ENCODE data around the gene TBC1D30. TPM values are rescaled to one million over a fixed set of nuclear protein-coding genes. Genes with fewer than 3 reads are reported as not detected.

Gene TBC1D30
- total RNA-seq, 1 donor from 2014 or later: 1.6 TPM

DNA sequence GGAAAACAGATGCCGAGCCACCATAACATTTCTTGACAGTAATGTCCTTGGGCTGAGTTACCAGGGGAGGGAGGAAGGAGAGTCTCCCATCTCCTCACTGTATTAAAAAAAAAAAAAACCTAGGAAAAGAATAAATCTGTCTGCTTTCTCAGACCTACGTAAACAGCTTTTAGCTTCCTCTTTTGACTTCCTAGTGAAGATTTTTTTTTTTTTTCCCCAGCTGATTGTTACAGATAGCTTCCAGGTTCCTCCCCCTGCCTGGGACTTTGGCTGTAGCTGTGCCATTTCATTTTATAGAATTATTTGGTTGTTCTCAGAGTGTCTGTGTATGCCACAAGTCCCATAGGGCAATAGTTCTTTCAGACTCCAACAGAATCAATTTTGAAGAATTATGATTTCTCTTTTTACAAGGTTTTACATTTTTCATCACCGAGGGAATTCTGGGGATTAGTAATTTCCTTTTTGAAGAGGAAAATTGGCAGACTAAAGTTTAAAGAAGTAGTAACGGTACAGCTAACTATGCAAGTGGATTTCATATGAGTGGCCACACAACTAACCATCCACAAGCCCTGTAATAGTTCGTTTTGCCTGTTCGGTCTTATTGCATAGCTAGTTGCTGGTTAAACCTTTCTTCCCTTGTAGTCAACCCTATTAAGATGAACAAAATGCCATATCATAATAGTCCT is 42.1 kb upstream of the TBC1D30 start:
- no peak overlapping the region for H3K4me3 ChIP-seq (ENCODE audit: low read depth, low read length)
- DNase-seq (ENCODE audit: low read depth): no peak

DNA sequence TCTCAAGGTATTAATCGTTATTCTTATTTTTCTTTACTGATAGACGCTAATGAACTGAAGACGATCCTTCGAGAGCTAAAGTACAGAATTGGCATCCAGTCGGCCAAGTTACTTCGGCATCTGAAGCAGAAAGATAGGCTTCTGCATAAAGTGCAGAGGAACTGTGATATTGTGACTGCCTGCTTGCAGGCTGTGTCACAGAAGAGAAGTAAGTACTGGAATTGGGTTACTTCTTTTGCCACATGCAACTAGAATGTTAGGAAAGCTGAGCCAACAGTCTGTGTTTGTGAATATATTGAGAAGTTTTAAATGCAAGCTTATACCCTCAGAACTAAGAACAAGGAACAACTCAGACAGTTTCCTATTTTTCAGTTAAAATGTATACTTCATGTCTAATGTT is 38.6 kb upstream of the TBC1D30 start:
- no peak for DNase-seq (ENCODE audit: low read depth)
- TF ChIP-seq, protein P1, sequence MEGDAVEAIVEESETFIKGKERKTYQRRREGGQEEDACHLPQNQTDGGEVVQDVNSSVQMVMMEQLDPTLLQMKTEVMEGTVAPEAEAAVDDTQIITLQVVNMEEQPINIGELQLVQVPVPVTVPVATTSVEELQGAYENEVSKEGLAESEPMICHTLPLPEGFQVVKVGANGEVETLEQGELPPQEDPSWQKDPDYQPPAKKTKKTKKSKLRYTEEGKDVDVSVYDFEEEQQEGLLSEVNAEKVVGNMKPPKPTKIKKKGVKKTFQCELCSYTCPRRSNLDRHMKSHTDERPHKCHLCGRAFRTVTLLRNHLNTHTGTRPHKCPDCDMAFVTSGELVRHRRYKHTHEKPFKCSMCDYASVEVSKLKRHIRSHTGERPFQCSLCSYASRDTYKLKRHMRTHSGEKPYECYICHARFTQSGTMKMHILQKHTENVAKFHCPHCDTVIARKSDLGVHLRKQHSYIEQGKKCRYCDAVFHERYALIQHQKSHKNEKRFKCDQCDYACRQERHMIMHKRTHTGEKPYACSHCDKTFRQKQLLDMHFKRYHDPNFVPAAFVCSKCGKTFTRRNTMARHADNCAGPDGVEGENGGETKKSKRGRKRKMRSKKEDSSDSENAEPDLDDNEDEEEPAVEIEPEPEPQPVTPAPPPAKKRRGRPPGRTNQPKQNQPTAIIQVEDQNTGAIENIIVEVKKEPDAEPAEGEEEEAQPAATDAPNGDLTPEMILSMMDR (conservative IDR thresholded peaks at IDR 0.05; ENCODE audit: low read depth, low read length): no peak
- H3K4me3 ChIP-seq (ENCODE audit: low read depth, low read length): no peak overlapping the region

More for the DNA sequence above, 42.1 kb upstream of the TBC1D30 start:
- TF ChIP-seq, protein P1 (conservative IDR thresholded peaks at IDR 0.05; ENCODE audit: low read depth, low read length): no peak

DNA sequence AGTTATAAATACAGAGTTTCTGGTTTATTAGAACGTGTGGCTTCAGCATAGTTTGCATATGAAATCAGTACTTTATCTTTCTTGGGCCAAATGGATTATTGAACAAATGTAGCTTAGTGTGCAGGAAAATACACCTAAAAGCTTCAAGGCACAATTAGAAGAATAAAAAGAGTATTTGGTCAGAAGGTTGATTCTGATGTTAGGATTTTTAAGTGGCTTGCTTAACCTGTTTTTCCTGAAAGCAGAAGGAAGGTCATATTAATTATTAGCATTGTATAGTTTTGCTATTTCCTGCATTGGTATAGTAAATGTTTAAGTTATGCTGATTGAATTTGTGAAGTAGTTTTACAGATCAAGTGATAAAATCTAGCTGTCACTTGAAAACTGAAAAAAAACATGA is 34.3 kb upstream of the TBC1D30 start:
- TF ChIP-seq, protein P1 (conservative IDR thresholded peaks at IDR 0.05; ENCODE audit: low read depth, low read length): no peak
- DNase-seq (ENCODE audit: low read depth): no peak
- no peak overlapping the region for H3K4me3 ChIP-seq (ENCODE audit: low read depth, low read length)

DNA sequence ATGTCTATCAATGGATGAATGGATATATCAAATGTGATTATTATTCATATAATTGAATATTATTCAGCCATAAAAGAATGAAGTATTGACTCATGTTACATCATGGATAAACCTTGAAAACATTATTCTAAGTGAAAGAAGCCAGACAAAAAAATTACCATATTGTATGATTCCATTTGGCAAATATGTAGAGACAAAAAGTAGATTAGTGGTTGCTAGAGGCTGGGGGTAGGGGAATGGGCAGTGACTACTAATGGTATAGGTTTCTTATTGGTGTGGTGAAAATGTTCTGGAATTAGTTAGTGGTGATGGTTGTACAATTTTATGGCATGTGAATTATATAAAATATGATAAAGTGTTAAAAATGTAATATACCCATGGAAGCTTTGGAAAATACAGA is 33.4 kb upstream of the TBC1D30 start:
- TF ChIP-seq, protein P1 (conservative IDR thresholded peaks at IDR 0.05; ENCODE audit: low read depth, low read length): no peak
- DNase-seq (ENCODE audit: low read depth): no peak
- H3K4me3 ChIP-seq (ENCODE audit: low read depth, low read length): no peak overlapping the region

DNA sequence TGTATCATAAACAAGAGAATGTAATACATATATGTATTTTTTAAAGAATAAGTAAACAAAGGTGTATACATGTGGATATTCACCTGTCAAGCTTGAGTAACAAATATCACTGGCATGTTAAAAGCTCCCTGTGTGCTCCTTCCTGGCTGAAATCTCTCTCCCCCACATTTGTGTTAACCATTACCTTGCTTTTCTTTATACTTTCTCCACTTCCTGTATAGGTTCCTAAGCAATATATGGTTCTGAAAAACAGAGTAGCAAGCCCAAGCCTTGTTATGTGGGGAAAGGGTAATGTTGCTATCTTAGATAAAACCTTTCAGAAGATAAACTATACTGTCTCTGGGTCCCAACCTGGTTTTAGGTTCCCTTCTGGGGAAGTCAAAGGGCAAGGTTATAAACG is 32.3 kb upstream of the TBC1D30 start:
- TF ChIP-seq, protein P1 (conservative IDR thresholded peaks at IDR 0.05; ENCODE audit: low read depth, low read length): no peak
- DNase-seq (ENCODE audit: low read depth): no peak
- H3K4me3 ChIP-seq (ENCODE audit: low read depth, low read length): no peak overlapping the region

DNA sequence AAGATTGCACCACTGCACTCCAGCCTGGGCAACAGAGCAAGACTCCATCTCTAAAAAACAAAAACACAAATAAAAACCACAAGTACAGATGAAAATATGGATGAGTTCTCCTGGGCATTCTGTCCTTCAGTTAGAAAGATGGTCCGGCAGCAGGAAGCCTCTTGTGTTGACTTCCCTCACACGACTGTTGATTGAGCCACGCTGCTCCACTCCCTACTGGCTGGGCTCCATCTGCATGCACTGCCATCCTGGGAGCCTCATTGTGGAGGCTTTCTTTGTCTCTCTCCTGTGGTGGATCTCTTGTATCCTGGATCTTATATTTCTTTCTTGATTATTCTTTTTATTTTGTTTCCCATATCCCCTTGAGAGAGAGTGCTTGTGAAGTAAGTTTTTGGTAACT is 30.8 kb upstream of the TBC1D30 start:
- TF ChIP-seq, protein P1 (conservative IDR thresholded peaks at IDR 0.05; ENCODE audit: low read depth, low read length): no peak
- H3K4me3 ChIP-seq (ENCODE audit: low read depth, low read length): no peak overlapping the region
- DNase-seq (ENCODE audit: low read depth): no peak

DNA sequence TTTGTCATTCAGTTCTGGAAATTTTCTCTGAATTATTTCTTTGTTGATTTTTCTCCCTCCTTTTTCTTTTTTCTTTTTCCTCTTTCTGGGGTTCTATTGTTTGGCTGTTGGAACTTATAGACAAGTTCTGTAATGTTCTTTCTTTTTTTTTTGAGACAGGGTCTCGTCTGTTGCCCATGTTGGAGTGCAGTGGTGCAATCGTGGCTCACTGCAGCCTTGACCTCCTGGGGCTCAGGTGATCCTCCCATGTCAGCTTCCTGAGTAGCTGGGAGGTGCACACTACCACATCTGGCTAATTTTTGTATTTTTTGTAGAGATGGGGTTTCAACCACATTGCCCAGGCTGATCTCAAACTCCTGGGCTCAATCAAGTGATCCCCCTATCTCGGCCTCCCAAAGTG is 30.1 kb upstream of the TBC1D30 start:
- TF ChIP-seq, protein P1 (conservative IDR thresholded peaks at IDR 0.05; ENCODE audit: low read depth, low read length): no peak
- no peak overlapping the region for H3K4me3 ChIP-seq (ENCODE audit: low read depth, low read length)
- DNase-seq (ENCODE audit: low read depth): no peak
